RPMI7951 (cell line): ENCODE results near the gene SMIM45.

ENCODE experiments used
- DNase-seq: peaks from one replicate; pipeline ENCODE4 v3.0.0-alpha.2; 2012; ENCODE audit warnings: low read depth

The SMIM45 gene

GRCh38 chr22:41915786-41916493, 36.0 kb upstream of the SMIM45 start:
- no peak for DNase-seq

GRCh38 chr22:41916745-41917358, 35.1 kb upstream of the SMIM45 start:
- no peak for DNase-seq

GRCh38 chr22:41917375-41917902, 34.5 kb upstream of the SMIM45 start:
- no peak for DNase-seq

GRCh38 chr22:41917903-41918791, 33.8 kb upstream of the SMIM45 start:
- peak; percentile 35 for DNase-seq

- DNase-seq = peak; percentile 23
Observed at GRCh38 chr22:41919357-41920224, 32.4 kb upstream of the SMIM45 start.

GRCh38 chr22:41920271-41920976, 31.5 kb upstream of the SMIM45 start:
- no peak for DNase-seq

- DNase-seq = no peak
Observed at GRCh38 chr22:41922328-41922727, 29.6 kb upstream of the SMIM45 start.

- no peak for DNase-seq
Observed at GRCh38 chr22:41922940-41923594, 28.9 kb upstream of the SMIM45 start.

GRCh38 chr22:41923595-41924276, 28.2 kb upstream of the SMIM45 start:
- no peak for DNase-seq

- no peak for DNase-seq
Observed at GRCh38 chr22:41925783-41926460, 26.0 kb upstream of the SMIM45 start.

- DNase-seq = no peak
Observed at GRCh38 chr22:41927813-41928212, 24.1 kb upstream of the SMIM45 start.

- no peak for DNase-seq
Observed at GRCh38 chr22:41928593-41929417, 23.1 kb upstream of the SMIM45 start.

- DNase-seq = no peak
Observed at GRCh38 chr22:41929418-41929810, 22.5 kb upstream of the SMIM45 start.

- DNase-seq = no peak
Observed at GRCh38 chr22:41931701-41932269, 20.2 kb upstream of the SMIM45 start.

GRCh38 chr22:41932353-41932752, 19.6 kb upstream of the SMIM45 start:
- no peak for DNase-seq

GRCh38 chr22:41933411-41934177, 18.4 kb upstream of the SMIM45 start:
- DNase-seq = no peak
